ENCODE measurements around the gene DES. TPM values are rescaled to one million over a fixed set of nuclear protein-coding genes. Genes with fewer than 3 reads are reported as not detected.

DES gene
- total and polyA plus RNA-seq, 9 of the 15 experiments (the other 6 are each of a cell fraction or from before 2014, with no cell fraction given): 2.5 to 58.9 (median 21.9) TPM

DNA sequence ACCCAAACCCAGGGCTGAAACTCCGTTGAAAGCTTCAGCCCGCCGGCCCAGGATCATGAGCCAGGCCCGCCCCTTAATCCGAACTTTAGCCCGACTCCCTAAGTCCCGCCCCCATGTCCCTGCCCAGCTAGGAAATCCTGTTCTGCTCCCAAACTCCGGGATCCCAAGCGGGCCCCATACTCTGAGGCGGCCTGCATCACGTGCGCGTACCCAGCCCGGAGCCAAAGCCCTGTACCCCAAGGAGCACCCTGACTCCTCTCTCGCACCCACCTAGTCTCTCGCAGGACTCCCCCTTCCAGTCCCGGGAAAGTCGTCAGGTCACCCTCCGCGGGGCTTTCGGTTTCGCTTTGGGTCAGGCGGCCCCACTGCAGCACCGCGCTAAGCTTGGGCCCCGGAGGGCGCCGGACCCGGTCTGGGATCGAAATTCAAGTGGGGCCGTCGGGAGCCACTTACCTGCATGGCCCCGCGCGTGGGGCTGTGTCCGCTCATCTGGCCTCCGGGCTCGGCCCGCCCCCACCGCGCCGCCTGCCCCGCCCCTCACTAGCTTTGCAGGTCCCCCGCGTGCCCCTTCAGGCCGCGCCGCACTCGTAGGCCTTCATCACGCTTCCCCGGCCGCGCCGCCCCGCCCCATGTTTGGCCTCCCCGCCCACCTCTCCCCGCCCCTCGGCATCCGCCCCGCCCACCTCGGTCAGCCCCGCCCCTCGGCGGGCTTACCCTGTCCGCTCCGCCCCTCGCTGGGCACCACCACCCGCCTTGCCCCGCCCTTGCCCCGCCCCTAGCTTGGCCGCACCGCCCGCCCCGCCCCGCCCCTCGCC lies 30.7 kb upstream of the DES start, which contains the start of gene DNPEP (continued):
- TF ChIP-seq, protein P1, sequence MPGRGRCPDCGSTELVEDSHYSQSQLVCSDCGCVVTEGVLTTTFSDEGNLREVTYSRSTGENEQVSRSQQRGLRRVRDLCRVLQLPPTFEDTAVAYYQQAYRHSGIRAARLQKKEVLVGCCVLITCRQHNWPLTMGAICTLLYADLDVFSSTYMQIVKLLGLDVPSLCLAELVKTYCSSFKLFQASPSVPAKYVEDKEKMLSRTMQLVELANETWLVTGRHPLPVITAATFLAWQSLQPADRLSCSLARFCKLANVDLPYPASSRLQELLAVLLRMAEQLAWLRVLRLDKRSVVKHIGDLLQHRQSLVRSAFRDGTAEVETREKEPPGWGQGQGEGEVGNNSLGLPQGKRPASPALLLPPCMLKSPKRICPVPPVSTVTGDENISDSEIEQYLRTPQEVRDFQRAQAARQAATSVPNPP (IDR thresholded peaks at IDR 0.05; ENCODE audit: borderline replicate concordance, insufficient read depth, insufficient read length): no peak
- TF ChIP-seq CEBPG (CRISPR knock-in tag; IDR thresholded peaks at IDR 0.05) (no peak), CEBPG (tag; conservative IDR thresholded peaks at IDR 0.05 in 1 of 2, IDR thresholded peaks at IDR 0.05 in 1 of 2) (no peak), WHSC1 (IDR thresholded peaks at IDR 0.05; ENCODE audit: low read length) (no peak), ZNF253 (CRISPR knock-in tag; conservative IDR thresholded peaks at IDR 0.05) (no peak), TAL1 (IDR thresholded peaks at IDR 0.05) (no peak), ZSCAN29 (IDR thresholded peaks at IDR 0.05) (no peak), SIN3B (IDR thresholded peaks at IDR 0.05; ENCODE audit: low read depth) (no peak), FOSL1 (tag; conservative IDR thresholded peaks at IDR 0.05) (no peak), MTA2 (IDR thresholded peaks at IDR 0.05; ENCODE audit: low read depth) (no peak), MBD2 (IDR thresholded peaks at IDR 0.05; ENCODE audit: borderline replicate concordance, low read depth) (0 out of 2 replicates have a peak, but pooled peaks have one; percentile 9), KDM1A (IDR thresholded peaks at IDR 0.05) (no peak), ZNF507 (tag; conservative IDR thresholded peaks at IDR 0.05) (no peak), TFAP4 (CRISPR knock-in tag; IDR thresholded peaks at IDR 0.05; ENCODE audit: borderline replicate concordance) (peak; percentile 34; the same call in 1 of the 2 replicates), SMARCB1 (IDR thresholded peaks at IDR 0.05; ENCODE audit: insufficient read length, low read depth) (no peak), RBM22 (IDR thresholded peaks at IDR 0.05; ENCODE audit: low read depth, low read length, poor library complexity, severe bottlenecking) (no peak), TFAM (CRISPR knock-in tag; conservative IDR thresholded peaks at IDR 0.05) (no peak), ARID1B (IDR thresholded peaks at IDR 0.05) (no peak), E2F5 (CRISPR knock-in tag; IDR thresholded peaks at IDR 0.05) (no peak)
- TF ChIP-seq, protein P2, sequence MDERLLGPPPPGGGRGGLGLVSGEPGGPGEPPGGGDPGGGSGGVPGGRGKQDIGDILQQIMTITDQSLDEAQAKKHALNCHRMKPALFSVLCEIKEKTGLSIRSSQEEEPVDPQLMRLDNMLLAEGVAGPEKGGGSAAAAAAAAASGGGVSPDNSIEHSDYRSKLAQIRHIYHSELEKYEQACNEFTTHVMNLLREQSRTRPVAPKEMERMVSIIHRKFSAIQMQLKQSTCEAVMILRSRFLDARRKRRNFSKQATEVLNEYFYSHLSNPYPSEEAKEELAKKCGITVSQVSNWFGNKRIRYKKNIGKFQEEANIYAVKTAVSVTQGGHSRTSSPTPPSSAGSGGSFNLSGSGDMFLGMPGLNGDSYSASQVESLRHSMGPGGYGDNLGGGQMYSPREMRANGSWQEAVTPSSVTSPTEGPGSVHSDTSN (CRISPR knock-in tag; IDR thresholded peaks at IDR 0.05; ENCODE audit: low read depth): no peak
- TF ChIP-seq, protein P2 (tag; conservative IDR thresholded peaks at IDR 0.05; ENCODE audit: low read depth): no peak
- TF ChIP-seq, protein P3, sequence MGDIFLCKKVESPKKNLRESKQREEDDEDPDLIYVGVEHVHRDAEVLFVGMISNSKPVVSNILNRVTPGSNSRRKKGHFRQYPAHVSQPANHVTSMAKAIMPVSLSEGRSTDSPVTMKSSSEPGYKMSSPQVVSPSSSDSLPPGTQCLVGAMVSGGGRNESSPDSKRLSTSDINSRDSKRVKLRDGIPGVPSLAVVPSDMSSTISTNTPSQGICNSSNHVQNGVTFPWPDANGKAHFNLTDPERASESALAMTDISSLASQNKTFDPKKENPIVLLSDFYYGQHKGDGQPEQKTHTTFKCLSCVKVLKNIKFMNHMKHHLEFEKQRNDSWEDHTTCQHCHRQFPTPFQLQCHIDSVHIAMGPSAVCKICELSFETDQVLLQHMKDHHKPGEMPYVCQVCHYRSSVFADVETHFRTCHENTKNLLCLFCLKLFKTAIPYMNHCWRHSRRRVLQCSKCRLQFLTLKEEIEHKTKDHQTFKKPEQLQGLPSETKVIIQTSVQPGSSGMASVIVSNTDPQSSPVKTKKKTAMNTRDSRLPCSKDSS (IDR thresholded peaks at IDR 0.05; ENCODE audit: low read depth, partially characterized antibody): no peak

All from K562 (cell line).